HFF-Myc (cell line): ENCODE data around the gene TLK1.

Experiments used
- DNase-seq: peaks from one replicate; pipeline ENCODE4 v3.0.0-alpha.2; 2011; ENCODE audit warnings: low read depth; ENCODE audit errors: extremely low read depth
- H3K4me3 ChIP-seq: replicated peaks from 2 replicates; pipeline ENCODE4 v1.5.1; 2011; ENCODE audit warnings: low read depth, mild to moderate bottlenecking, control low read depth, low read length
- CTCF ChIP-seq: IDR thresholded peaks from 2 replicates; pipeline ENCODE4 v1.5.1; 2012; ENCODE audit warnings: mild to moderate bottlenecking, low read depth, low read length, control low read depth; ENCODE audit errors: missing control alignments

Gene TLK1

GRCh38 chr2:171146633-171147032, 14.1 kb downstream of the TLK1 start:
- TF ChIP-seq CTCF = no peak
- no peak overlapping the region for H3K4me3 ChIP-seq
- no peak for DNase-seq

GRCh38 chr2:171146071-171146470, 14.6 kb downstream of the TLK1 start:
- no peak for DNase-seq
- no peak overlapping the region for H3K4me3 ChIP-seq
- TF ChIP-seq CTCF = no peak

GRCh38 chr2:171143670-171144062, 17.0 kb downstream of the TLK1 start:
- no peak for DNase-seq
- TF ChIP-seq CTCF = no peak
- no peak overlapping the region for H3K4me3 ChIP-seq

GRCh38 chr2:171142398-171142797, 18.3 kb downstream of the TLK1 start:
- no peak for TF ChIP-seq CTCF
- no peak overlapping the region for H3K4me3 ChIP-seq
- no peak for DNase-seq

DNA sequence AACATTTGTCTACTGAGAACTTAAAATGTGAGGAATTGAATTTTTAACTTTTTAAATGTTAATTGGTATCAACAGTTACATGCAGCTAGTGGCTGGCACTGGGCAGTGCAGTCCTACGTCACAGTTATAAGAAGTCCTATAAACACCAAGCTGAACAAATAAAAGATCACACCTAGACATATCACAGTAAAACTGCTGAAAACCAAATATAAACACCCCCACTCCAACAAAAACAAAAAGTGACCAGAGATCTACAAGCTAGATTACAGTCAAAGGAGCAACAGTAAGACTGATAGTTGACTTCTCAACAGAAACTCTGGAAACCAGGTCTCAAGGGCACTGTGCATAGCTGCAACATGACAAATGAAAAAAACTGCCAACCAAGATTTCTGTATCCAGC, 19.4 kb downstream of the TLK1 start:
- no peak for TF ChIP-seq CTCF
- no peak overlapping the region for H3K4me3 ChIP-seq
- DNase-seq = no peak

GRCh38 chr2:171139860-171140259, 20.8 kb downstream of the TLK1 start:
- TF ChIP-seq CTCF = no peak
- no peak for DNase-seq
- H3K4me3 ChIP-seq = no peak overlapping the region

DNA sequence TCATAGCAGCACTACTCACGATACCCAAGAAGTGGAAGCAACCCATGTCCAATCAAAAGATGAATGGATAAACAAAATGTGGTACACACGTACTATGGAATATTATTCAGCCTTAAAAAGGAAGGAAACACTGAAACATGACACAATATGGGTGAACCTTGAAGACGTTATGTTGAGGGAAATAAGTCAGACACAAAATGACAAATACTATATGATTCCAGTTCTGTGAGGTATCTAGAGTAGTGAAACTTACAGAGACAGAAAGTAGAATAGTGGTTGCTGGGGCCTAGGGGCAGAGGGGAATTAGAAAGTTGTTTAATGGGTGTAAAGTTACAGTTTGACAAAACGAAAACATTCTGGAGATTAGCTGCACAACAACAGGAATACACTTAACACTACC, 24.7 kb downstream of the TLK1 start:
- DNase-seq = no peak
- TF ChIP-seq CTCF = no peak

More for the DNA sequence above, 24.7 kb downstream of the TLK1 start:
- no peak overlapping the region for H3K4me3 ChIP-seq
